Activated CD4-positive, alpha-beta T cell treated with anti-CD3 and anti-CD28 coated beads, Interleukin-2, amount 50 U/mL, for 1 hour (primary cell): Measurements from ENCODE around the gene PLCB4.
"Not testable (repeated sequence)": the region's sequence is repeated elsewhere in the genome, so short reads cannot be mapped to it uniquely, and the experiment has no call there.

Experiments used
- DNase-seq: peaks from one replicate; pipeline ENCODE4 v3.0.0-alpha.2; 2020

Gene PLCB4

GRCh38 chr20:9385345-9386310 lies 316.7 kb downstream of the PLCB4 start:
- not testable (repeated sequence) for DNase-seq

- DNase-seq = no peak
These were observed 319.4 kb downstream of the PLCB4 start for GRCh38 chr20:9388160-9388812.

GRCh38 chr20:9388813-9389161 lies 319.9 kb downstream of the PLCB4 start:
- DNase-seq = no peak

- no peak for DNase-seq
These were observed 320.5 kb downstream of the PLCB4 start for GRCh38 chr20:9389346-9389745.

GRCh38 chr20:9390441-9390840 lies 321.6 kb downstream of the PLCB4 start:
- DNase-seq = no peak

- no peak for DNase-seq
These were observed 324.3 kb downstream of the PLCB4 start for GRCh38 chr20:9392892-9393857.

GRCh38 chr20:9395971-9396370 lies 327.1 kb downstream of the PLCB4 start:
- DNase-seq = no peak

GRCh38 chr20:9397928-9398327 lies 329.0 kb downstream of the PLCB4 start:
- DNase-seq = no peak

GRCh38 chr20:9398882-9399281 lies 330.0 kb downstream of the PLCB4 start:
- no peak for DNase-seq

GRCh38 chr20:9399322-9399721 lies 330.4 kb downstream of the PLCB4 start:
- no peak for DNase-seq

GRCh38 chr20:9400171-9401025 lies 331.5 kb downstream of the PLCB4 start:
- DNase-seq = no peak

GRCh38 chr20:9401371-9401770 lies 332.5 kb downstream of the PLCB4 start:
- DNase-seq = no peak

- no peak for DNase-seq
These were observed 333.3 kb downstream of the PLCB4 start for GRCh38 chr20:9402141-9402540.

- no peak for DNase-seq
These were observed 333.7 kb downstream of the PLCB4 start for GRCh38 chr20:9402546-9402945.

- DNase-seq = no peak
These were observed 334.6 kb downstream of the PLCB4 start for GRCh38 chr20:9403448-9403847.

GRCh38 chr20:9407805-9408421 lies 339.0 kb downstream of the PLCB4 start:
- DNase-seq = peak; percentile 6

- DNase-seq = no peak
These were observed 339.8 kb downstream of the PLCB4 start for GRCh38 chr20:9408422-9409300.

GRCh38 chr20:9409352-9409751 lies 340.5 kb downstream of the PLCB4 start:
- no peak for DNase-seq

GRCh38 chr20:9409981-9410380 lies 341.1 kb downstream of the PLCB4 start:
- no peak for DNase-seq

GRCh38 chr20:9411833-9412232 lies 342.9 kb downstream of the PLCB4 start:
- DNase-seq = no peak

- DNase-seq = no peak
These were observed 343.4 kb downstream of the PLCB4 start for GRCh38 chr20:9412309-9412708.
